ENCODE data around the gene MRPL55.

GRCh38 chr1:228073061-228073856 is 35.8 kb downstream of the MRPL55 start:
- TF ChIP-seq CTCF (IDR thresholded peaks at IDR 0.05) (no peak), POLR2A (IDR thresholded peaks at IDR 0.05) (no peak)
